ENCODE results near the gene TGFBR3. TPM values are rescaled to one million over a fixed set of nuclear protein-coding genes. Genes with fewer than 3 reads are reported as not detected.

Gene TGFBR3
- total RNA-seq, 1 donor from 2014 or later: 2.5 TPM

DNA sequence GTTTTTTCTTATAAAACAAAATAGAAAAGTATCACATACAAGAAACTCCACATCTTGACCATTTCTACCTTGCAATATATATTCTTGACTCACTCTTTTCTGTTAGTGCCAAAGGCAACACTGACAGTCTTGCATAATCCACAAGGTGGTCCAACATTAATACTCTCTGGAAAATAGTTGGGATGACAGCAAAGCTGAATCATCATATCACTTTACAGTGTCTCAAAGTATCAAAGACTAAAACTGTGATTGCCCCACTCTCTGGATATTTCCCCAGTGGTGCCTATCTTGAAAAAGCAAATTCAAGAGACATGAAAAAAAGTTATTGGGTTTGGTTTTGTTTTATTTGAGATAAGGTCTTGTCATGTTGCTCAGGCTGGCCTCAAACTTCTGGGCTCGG is 14.6 kb upstream of the TGFBR3 start:
- Mint-ChIP-seq H3K9me3 (ENCODE audit: unreplicated experiment) (no peaks in the 10 kb centered on the region), H3K36me3 (ENCODE audit: low read depth, unreplicated experiment) (no peaks in the 10 kb centered on the region), H3K27ac (ENCODE audit: unreplicated experiment) (no peak overlapping the region), H3K4me1 (ENCODE audit: low read depth, unreplicated experiment) (no peaks in the 10 kb centered on the region), H3K27me3 (ENCODE audit: low read depth, unreplicated experiment) (peaks cover 7% of the 10 kb centered on the region), H3K4me3 (ENCODE audit: unreplicated experiment) (no peak overlapping the region)
- TF ChIP-seq, protein P1, sequence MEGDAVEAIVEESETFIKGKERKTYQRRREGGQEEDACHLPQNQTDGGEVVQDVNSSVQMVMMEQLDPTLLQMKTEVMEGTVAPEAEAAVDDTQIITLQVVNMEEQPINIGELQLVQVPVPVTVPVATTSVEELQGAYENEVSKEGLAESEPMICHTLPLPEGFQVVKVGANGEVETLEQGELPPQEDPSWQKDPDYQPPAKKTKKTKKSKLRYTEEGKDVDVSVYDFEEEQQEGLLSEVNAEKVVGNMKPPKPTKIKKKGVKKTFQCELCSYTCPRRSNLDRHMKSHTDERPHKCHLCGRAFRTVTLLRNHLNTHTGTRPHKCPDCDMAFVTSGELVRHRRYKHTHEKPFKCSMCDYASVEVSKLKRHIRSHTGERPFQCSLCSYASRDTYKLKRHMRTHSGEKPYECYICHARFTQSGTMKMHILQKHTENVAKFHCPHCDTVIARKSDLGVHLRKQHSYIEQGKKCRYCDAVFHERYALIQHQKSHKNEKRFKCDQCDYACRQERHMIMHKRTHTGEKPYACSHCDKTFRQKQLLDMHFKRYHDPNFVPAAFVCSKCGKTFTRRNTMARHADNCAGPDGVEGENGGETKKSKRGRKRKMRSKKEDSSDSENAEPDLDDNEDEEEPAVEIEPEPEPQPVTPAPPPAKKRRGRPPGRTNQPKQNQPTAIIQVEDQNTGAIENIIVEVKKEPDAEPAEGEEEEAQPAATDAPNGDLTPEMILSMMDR (IDR thresholded peaks at IDR 0.05; ENCODE audit: insufficient read depth, low read depth, low read length): no peak
- TF ChIP-seq EZH2 (IDR thresholded peaks at IDR 0.05; ENCODE audit: insufficient read depth, low read length): no peak
- FAIRE-seq (no peak), DNase-seq (ENCODE audit: low read depth) (peak; percentile 94)
- no peaks in the 10 kb centered on the region for H3K36me3 ChIP-seq (ENCODE audit: insufficient read depth, low read length)
- no peak overlapping the region for H3K9ac ChIP-seq (ENCODE audit: low read length)
- no peak overlapping the region for H3K27ac ChIP-seq (ENCODE audit: low read depth, low read length)
- no peaks in the 10 kb centered on the region for H3K79me2 ChIP-seq (ENCODE audit: insufficient read depth, low read length)
- H3K27me3 ChIP-seq (ENCODE audit: insufficient read depth, low read length): no peaks in the 10 kb centered on the region
- H3K4me3 ChIP-seq (ENCODE audit: insufficient read depth, low read depth, low read length): no peak overlapping the region
- no peaks in the 10 kb centered on the region for H4K20me1 ChIP-seq (ENCODE audit: insufficient read depth, low read length)
- H3K4me1 ChIP-seq (ENCODE audit: insufficient read depth, low read length): peaks cover 2% of the 10 kb centered on the region
- H3K4me2 ChIP-seq (ENCODE audit: low read length): peak overlapping the region; percentile 12
- no peak overlapping the region for H2AFZ ChIP-seq (ENCODE audit: low read depth, low read length)
- no peaks in the 10 kb centered on the region for H3K9me3 ChIP-seq (ENCODE audit: insufficient read depth, low read depth, low read length)

DNA sequence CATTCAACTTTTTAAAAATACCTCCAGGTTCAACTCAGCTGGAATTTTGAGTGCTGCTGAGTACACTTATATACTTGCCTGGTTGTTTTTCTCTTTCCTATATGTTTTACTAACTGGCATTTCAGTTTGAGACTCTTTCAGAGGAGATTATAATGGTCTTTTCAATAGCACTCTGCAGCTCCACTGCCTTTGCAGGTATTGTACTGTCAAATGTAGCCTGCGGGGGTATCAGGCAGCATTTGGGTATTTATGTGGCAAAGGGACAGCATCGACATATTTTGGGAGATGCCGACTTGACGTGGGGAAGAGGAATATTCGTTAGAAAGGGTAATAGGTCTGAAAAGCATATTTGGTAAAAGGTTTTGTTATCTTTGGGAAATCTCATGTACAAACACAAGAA is 11.1 kb upstream of the TGFBR3 start:
- Mint-ChIP-seq H3K9me3 (ENCODE audit: unreplicated experiment) (no peaks in the 10 kb centered on the region), H3K36me3 (ENCODE audit: low read depth, unreplicated experiment) (no peaks in the 10 kb centered on the region), H3K27ac (ENCODE audit: unreplicated experiment) (no peak overlapping the region), H3K27me3 (ENCODE audit: low read depth, unreplicated experiment) (peaks cover 7% of the 10 kb centered on the region), H3K4me1 (ENCODE audit: low read depth, unreplicated experiment) (no peaks in the 10 kb centered on the region), H3K4me3 (ENCODE audit: unreplicated experiment) (no peak overlapping the region)
- FAIRE-seq (no peak), DNase-seq (ENCODE audit: low read depth) (no peak)
- Histone ChIP-seq H3K27ac (ENCODE audit: low read depth, low read length) (no peak overlapping the region), H3K4me1 (ENCODE audit: insufficient read depth, low read length) (peaks cover 4% of the 10 kb centered on the region), H3K9ac (ENCODE audit: low read length) (no peak overlapping the region), H3K4me3 (ENCODE audit: insufficient read depth, low read depth, low read length) (no peak overlapping the region), H3K4me2 (ENCODE audit: low read length) (no peak overlapping the region), H2AFZ (ENCODE audit: low read depth, low read length) (no peak overlapping the region), H3K9me3 (ENCODE audit: insufficient read depth, low read depth, low read length) (no peaks in the 10 kb centered on the region), H3K36me3 (ENCODE audit: insufficient read depth, low read length) (no peaks in the 10 kb centered on the region), H3K27me3 (ENCODE audit: insufficient read depth, low read length) (no peaks in the 10 kb centered on the region), H4K20me1 (ENCODE audit: insufficient read depth, low read length) (no peaks in the 10 kb centered on the region), H3K79me2 (ENCODE audit: insufficient read depth, low read length) (no peaks in the 10 kb centered on the region)
- TF ChIP-seq, protein P1 (IDR thresholded peaks at IDR 0.05; ENCODE audit: insufficient read depth, low read depth, low read length): no peak
- TF ChIP-seq EZH2 (IDR thresholded peaks at IDR 0.05; ENCODE audit: insufficient read depth, low read length): no peak

DNA sequence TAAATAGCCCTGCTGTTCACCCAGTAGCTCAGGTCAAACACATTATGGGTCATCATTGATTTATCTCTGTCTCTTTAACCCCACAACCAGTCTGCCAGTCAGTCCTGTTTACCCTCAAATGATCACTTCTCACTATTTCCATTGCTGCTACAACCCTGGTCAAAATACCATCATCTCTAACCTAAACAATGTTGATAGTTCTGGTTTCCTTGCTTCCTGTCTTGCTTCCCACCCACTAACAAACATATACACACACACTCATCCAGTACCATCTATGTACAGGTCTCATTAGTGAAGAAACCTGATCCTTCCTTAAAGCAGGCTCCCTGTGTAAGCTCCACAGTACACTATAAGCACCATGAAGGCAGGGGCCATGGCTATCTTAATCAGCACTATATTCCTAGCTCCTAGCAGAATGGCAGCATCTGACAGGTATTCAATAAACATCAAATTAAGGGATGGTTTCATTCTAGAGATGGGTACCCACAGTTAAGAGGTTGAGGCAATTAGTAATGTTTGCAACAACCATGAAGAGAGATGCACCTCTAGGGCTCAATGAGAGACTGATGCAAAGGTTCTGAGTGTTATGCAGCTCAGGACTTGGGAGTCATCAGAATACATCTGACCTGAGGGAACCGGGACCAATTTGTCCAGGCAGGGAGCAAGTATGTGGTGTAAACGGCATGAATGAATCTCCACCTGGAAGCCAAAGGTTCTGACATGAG is 10.0 kb upstream of the TGFBR3 start:
- Mint-ChIP-seq H3K9me3 (ENCODE audit: unreplicated experiment) (no peaks in the 10 kb centered on the region), H3K27me3 (ENCODE audit: low read depth, unreplicated experiment) (peaks cover 6% of the 10 kb centered on the region), H3K4me1 (ENCODE audit: low read depth, unreplicated experiment) (no peaks in the 10 kb centered on the region), H3K27ac (ENCODE audit: unreplicated experiment) (no peak overlapping the region), H3K4me3 (ENCODE audit: unreplicated experiment) (no peak overlapping the region), H3K36me3 (ENCODE audit: low read depth, unreplicated experiment) (no peaks in the 10 kb centered on the region)
- no peak overlapping the region for H3K4me3 ChIP-seq (ENCODE audit: insufficient read depth, low read depth, low read length)
- FAIRE-seq (no peak), DNase-seq (ENCODE audit: low read depth) (no peak)
- TF ChIP-seq, protein P1 (IDR thresholded peaks at IDR 0.05; ENCODE audit: insufficient read depth, low read depth, low read length): no peak
- TF ChIP-seq EZH2 (IDR thresholded peaks at IDR 0.05; ENCODE audit: insufficient read depth, low read length): no peak
- no peak overlapping the region for H3K4me2 ChIP-seq (ENCODE audit: low read length)
- H3K4me1 ChIP-seq (ENCODE audit: insufficient read depth, low read length): peaks cover 8% of the 10 kb centered on the region
- no peak overlapping the region for H2AFZ ChIP-seq (ENCODE audit: low read depth, low read length)
- no peak overlapping the region for H3K27ac ChIP-seq (ENCODE audit: low read depth, low read length)
- H3K9me3 ChIP-seq (ENCODE audit: insufficient read depth, low read depth, low read length): no peaks in the 10 kb centered on the region
- no peaks in the 10 kb centered on the region for H3K79me2 ChIP-seq (ENCODE audit: insufficient read depth, low read length)
- no peak overlapping the region for H3K9ac ChIP-seq (ENCODE audit: low read length)
- H3K36me3 ChIP-seq (ENCODE audit: insufficient read depth, low read length): no peaks in the 10 kb centered on the region
- no peaks in the 10 kb centered on the region for H4K20me1 ChIP-seq (ENCODE audit: insufficient read depth, low read length)
- H3K27me3 ChIP-seq (ENCODE audit: insufficient read depth, low read length): no peaks in the 10 kb centered on the region

All from astrocyte (in vitro differentiated cells and primary cell).